ENCODE measurements around the gene ERFL. TPM values are rescaled to one million over a fixed set of nuclear protein-coding genes. Genes with fewer than 3 reads are reported as not detected.
"Not testable (repeated sequence)": the region's sequence is repeated elsewhere in the genome, so short reads cannot be mapped to it uniquely, and the experiment has no call there.

ERFL gene
- total RNA-seq, 1 donor from 2014 or later: 0.46 TPM

GRCh38 chr19:41917676-41918075, 10.6 kb downstream of the ERFL start:
- H3K27me3 Mint-ChIP-seq (ENCODE audit: unreplicated experiment): peaks cover 17% of the 10 kb centered on the region
- no peak for TF ChIP-seq CTCF (IDR thresholded peaks at IDR 0.05; ENCODE audit: unreplicated experiment)
- H3K4me1 Mint-ChIP-seq (ENCODE audit: unreplicated experiment): peaks cover 10% of the 10 kb centered on the region
- H3K9me3 Mint-ChIP-seq (ENCODE audit: unreplicated experiment): no peaks in the 10 kb centered on the region
- DNase-seq (ENCODE audit: low spot score): no peak
- H3K27ac Mint-ChIP-seq (ENCODE audit: unreplicated experiment): no peak overlapping the region
- peaks cover 3% of the 10 kb centered on the region for H3K36me3 Mint-ChIP-seq (ENCODE audit: low read depth, unreplicated experiment)
- H3K4me3 Mint-ChIP-seq (ENCODE audit: unreplicated experiment): no peak overlapping the region

GRCh38 chr19:41915776-41916414, 12.4 kb downstream of the ERFL start:
- no peak for TF ChIP-seq CTCF (IDR thresholded peaks at IDR 0.05; ENCODE audit: unreplicated experiment)
- no peaks in the 10 kb centered on the region for H3K9me3 Mint-ChIP-seq (ENCODE audit: unreplicated experiment)
- H3K4me1 Mint-ChIP-seq (ENCODE audit: unreplicated experiment): peaks cover 14% of the 10 kb centered on the region
- peaks cover 26% of the 10 kb centered on the region for H3K27me3 Mint-ChIP-seq (ENCODE audit: unreplicated experiment)
- H3K4me3 Mint-ChIP-seq (ENCODE audit: unreplicated experiment): no peak overlapping the region
- H3K27ac Mint-ChIP-seq (ENCODE audit: unreplicated experiment): no peak overlapping the region
- H3K36me3 Mint-ChIP-seq (ENCODE audit: low read depth, unreplicated experiment): peaks cover 8% of the 10 kb centered on the region
- no peak for DNase-seq (ENCODE audit: low spot score)

GRCh38 chr19:41915021-41915775, 13.1 kb downstream of the ERFL start:
- Mint-ChIP-seq H3K36me3 (ENCODE audit: low read depth, unreplicated experiment) (peaks cover 15% of the 10 kb centered on the region), H3K4me3 (ENCODE audit: unreplicated experiment) (no peak overlapping the region), H3K9me3 (ENCODE audit: unreplicated experiment) (no peaks in the 10 kb centered on the region), H3K27ac (ENCODE audit: unreplicated experiment) (no peak overlapping the region), H3K27me3 (ENCODE audit: unreplicated experiment) (peaks cover 31% of the 10 kb centered on the region), H3K4me1 (ENCODE audit: unreplicated experiment) (peaks cover 18% of the 10 kb centered on the region)
- no peak for DNase-seq (ENCODE audit: low spot score)
- TF ChIP-seq CTCF (IDR thresholded peaks at IDR 0.05; ENCODE audit: unreplicated experiment): no peak

GRCh38 chr19:41914424-41914834, 13.8 kb downstream of the ERFL start:
- DNase-seq (ENCODE audit: low spot score); H3K9me3 Mint-ChIP-seq (ENCODE audit: unreplicated experiment); H3K27ac Mint-ChIP-seq (ENCODE audit: unreplicated experiment); H3K4me3 Mint-ChIP-seq (ENCODE audit: unreplicated experiment): not testable (repeated sequence)
- Mint-ChIP-seq H3K36me3 (ENCODE audit: low read depth, unreplicated experiment) (peaks cover 16% of the 10 kb centered on the region), H3K27me3 (ENCODE audit: unreplicated experiment) (peaks cover 31% of the 10 kb centered on the region), H3K4me1 (ENCODE audit: unreplicated experiment) (peaks cover 18% of the 10 kb centered on the region)

GRCh38 chr19:41913538-41914423, 14.5 kb downstream of the ERFL start:
- peaks cover 16% of the 10 kb centered on the region for H3K36me3 Mint-ChIP-seq (ENCODE audit: low read depth, unreplicated experiment)
- no peak overlapping the region for H3K4me3 Mint-ChIP-seq (ENCODE audit: unreplicated experiment)
- no peak for TF ChIP-seq CTCF (IDR thresholded peaks at IDR 0.05; ENCODE audit: unreplicated experiment)
- no peak overlapping the region for H3K27ac Mint-ChIP-seq (ENCODE audit: unreplicated experiment)
- DNase-seq (ENCODE audit: low spot score): no peak
- no peaks in the 10 kb centered on the region for H3K9me3 Mint-ChIP-seq (ENCODE audit: unreplicated experiment)
- H3K4me1 Mint-ChIP-seq (ENCODE audit: unreplicated experiment): peaks cover 18% of the 10 kb centered on the region
- peaks cover 31% of the 10 kb centered on the region for H3K27me3 Mint-ChIP-seq (ENCODE audit: unreplicated experiment)
